DND-41 (cell line): ENCODE measurements around the gene GLDN.
A peak's percentile ranks its signal among the peaks of the same experiment; 100 is the strongest.

Source experiments
- ATAC-seq: fragments of 200-7000 bp; cut with Tn5 transposase; 3 replicates; pipeline ENCODE4 v1.9.1; 2021; ENCODE audit warnings: low read depth; ENCODE audit not compliant: insufficient read depth
- DNase-seq: peaks from one replicate; pipeline ENCODE4 v3.0.0-alpha.2; 2020
- H2AFZ ChIP-seq: 2 replicates; pipeline ENCODE4 v1.6.0; 2012; ENCODE audit warnings: low read depth, low read length
- H3K27ac ChIP-seq: 2 replicates; pipeline ENCODE4 v1.5.1; 2012; ENCODE audit warnings: low read length, inconsistent platforms
- H3K27me3 ChIP-seq: fragments of 200-600 bp; sonication (generic); 2 replicates; pipeline ENCODE4 v1.6.0; 2012; ENCODE audit warnings: low read length, mild to moderate bottlenecking, inconsistent platforms; ENCODE audit not compliant: insufficient read depth, poor library complexity
- H3K36me3 ChIP-seq: 2 replicates; pipeline ENCODE4 v1.5.1; 2012; ENCODE audit warnings: low read length, inconsistent platforms; ENCODE audit not compliant: insufficient read depth
- H3K4me1 ChIP-seq: 2 replicates; pipeline ENCODE4 v1.5.1; 2012; ENCODE audit warnings: mild to moderate bottlenecking, low read length; ENCODE audit not compliant: insufficient read depth
- H3K4me2 ChIP-seq: 2 replicates; pipeline ENCODE4 v1.6.0; 2012; ENCODE audit warnings: mild to moderate bottlenecking, moderate library complexity, low read length, inconsistent platforms; ENCODE audit not compliant: insufficient read depth
- H3K4me3 ChIP-seq, 2 experiments: fragments of 200-600 bp in 1 of 2; shearing (Covaris generic) in 1 of 2; 2 replicates each; pipeline ENCODE4 v1.5.1; 2012 to 2016; ENCODE audit warnings: inconsistent platforms in 2 of 2, low read length in 2 of 2, mild to moderate bottlenecking in 2 of 2, low read depth in 1 of 2, moderate library complexity in 1 of 2
- H3K79me2 ChIP-seq: 2 replicates; pipeline ENCODE4 v1.6.0; 2012; ENCODE audit warnings: low read length, inconsistent platforms; ENCODE audit not compliant: insufficient read depth
- H3K9ac ChIP-seq: 2 replicates; pipeline ENCODE4 v1.6.0; 2012; ENCODE audit warnings: low read depth, mild to moderate bottlenecking, inconsistent platforms, low read length, moderate library complexity
- H3K9me3 ChIP-seq: 2 replicates; pipeline ENCODE4 v1.5.1; 2012; ENCODE audit warnings: low read length, moderate library complexity, mild to moderate bottlenecking, inconsistent platforms; ENCODE audit not compliant: insufficient read depth, severe bottlenecking
- H4K20me1 ChIP-seq: 2 replicates; pipeline ENCODE4 v1.6.0; 2012; ENCODE audit warnings: low read length; ENCODE audit not compliant: insufficient read depth
- CTCF ChIP-seq: IDR thresholded peaks from 2 replicates; pipeline ENCODE4 v1.5.1; 2012; ENCODE audit warnings: borderline replicate concordance, low read length, moderate library complexity, mild to moderate bottlenecking; ENCODE audit not compliant: poor library complexity, severe bottlenecking; ENCODE audit errors: extremely low read depth
- EZH2 ChIP-seq: IDR thresholded peaks from 3 replicates; pipeline ENCODE4 v1.6.1; 2012; ENCODE audit warnings: borderline replicate concordance, low read depth, mild to moderate bottlenecking, moderate library complexity, low read length, inconsistent platforms; ENCODE audit not compliant: severe bottlenecking

The GLDN gene

GRCh38 chr15:51353976-51354375, 12.5 kb downstream of the GLDN start:
- Histone ChIP-seq H4K20me1 (no peaks in the 10 kb centered on the region), H3K4me3 (no peak overlapping the region), H3K9ac (no peak overlapping the region), H3K9me3 (no peaks in the 10 kb centered on the region), H3K27me3 (no peaks in the 10 kb centered on the region), H3K27ac (no peak overlapping the region), H3K4me1 (peaks cover 9% of the 10 kb centered on the region), H2AFZ (no peak overlapping the region), H3K36me3 (no peaks in the 10 kb centered on the region), H3K79me2 (no peaks in the 10 kb centered on the region), H3K4me2 (no peak overlapping the region)
- no peak for ATAC-seq
- no peak for DNase-seq
- TF ChIP-seq CTCF, result no peak
- no peak for TF ChIP-seq EZH2

- DNase-seq, result no peak
- no peak overlapping the region for H3K4me2 ChIP-seq
- no peak for TF ChIP-seq EZH2
- no peak for TF ChIP-seq CTCF
- no peaks in the 10 kb centered on the region for H4K20me1 ChIP-seq
- no peaks in the 10 kb centered on the region for H3K79me2 ChIP-seq
- peaks cover 9% of the 10 kb centered on the region for H3K4me1 ChIP-seq
- no peak overlapping the region for H3K27ac ChIP-seq
- H3K9ac ChIP-seq, result no peak overlapping the region
- H3K36me3 ChIP-seq, result no peaks in the 10 kb centered on the region
- H3K9me3 ChIP-seq, result no peaks in the 10 kb centered on the region
- no peaks in the 10 kb centered on the region for H3K27me3 ChIP-seq
- H3K4me3 ChIP-seq, result no peak overlapping the region
- H2AFZ ChIP-seq, result no peak overlapping the region
- ATAC-seq, result no peak
Measured at GRCh38 chr15:51355096-51355495, 13.6 kb downstream of the GLDN start.

- Histone ChIP-seq H3K79me2 (no peaks in the 10 kb centered on the region), H3K36me3 (no peaks in the 10 kb centered on the region), H4K20me1 (no peaks in the 10 kb centered on the region), H3K4me1 (peaks cover 9% of the 10 kb centered on the region), H3K27ac (no peak overlapping the region), H2AFZ (peak overlapping the region; percentile 48; the same call in 1 of the 2 replicates), H3K27me3 (no peaks in the 10 kb centered on the region), H3K9me3 (no peaks in the 10 kb centered on the region), H3K4me2 (no peak overlapping the region), H3K9ac (no peak overlapping the region), H3K4me3 (no peak overlapping the region)
- ATAC-seq (no peak), DNase-seq (no peak)
- TF ChIP-seq EZH2 (no peak), CTCF (no peak)
Measured at GRCh38 chr15:51356147-51356546, 14.7 kb downstream of the GLDN start.

- ATAC-seq, result peak; percentile 79
- no peaks in the 10 kb centered on the region for H3K27me3 ChIP-seq
- no peaks in the 10 kb centered on the region for H4K20me1 ChIP-seq
- H3K9me3 ChIP-seq, result no peaks in the 10 kb centered on the region
- no peak overlapping the region for H3K4me3 ChIP-seq
- H3K4me1 ChIP-seq, result peaks cover 9% of the 10 kb centered on the region
- TF ChIP-seq EZH2, result no peak
- TF ChIP-seq CTCF, result no peak
- peak overlapping the region; percentile 48 for H2AFZ ChIP-seq
- no peak overlapping the region for H3K9ac ChIP-seq
- no peaks in the 10 kb centered on the region for H3K79me2 ChIP-seq
- DNase-seq, result peak; percentile 10
- H3K27ac ChIP-seq, result no peak overlapping the region
- H3K4me2 ChIP-seq, result peak overlapping the region; percentile 32
- H3K36me3 ChIP-seq, result no peaks in the 10 kb centered on the region
Measured at GRCh38 chr15:51356983-51357382, 15.5 kb downstream of the GLDN start.
